ENCODE data around the gene AGPAT2. TPM values are rescaled to one million over a fixed set of nuclear protein-coding genes. Genes with fewer than 3 reads are reported as not detected.

AGPAT2 gene
- total and polyA plus RNA-seq, 2 donors (not counting 1 experiment from before 2014, with no cell fraction given) = 25.1 to 28.4 TPM

GRCh38 chr9:136625101-136626065 lies 61.9 kb downstream of the AGPAT2 start:
- Histone ChIP-seq H2AFZ (ENCODE audit: insufficient read depth, low read depth, low read length, poor library complexity, severe bottlenecking) (no peak overlapping the region), H3K36me3 (replicated peaks in 1 of 2; ENCODE audit: control extremely low read depth in 1 of 2, control insufficient read depth in 1 of 2, extremely low read depth in 1 of 2, insufficient read depth in 2 of 2, low read length in 1 of 2) (no peaks in the 10 kb centered on the region), H3K79me2 (ENCODE audit: control insufficient read depth, insufficient read depth, low read length) (no peaks in the 10 kb centered on the region), H3K27ac (ENCODE audit: low read length in 2 of 2) (no peak overlapping the region), H3K27me3 (replicated peaks in 1 of 4; ENCODE audit: control extremely low read depth in 1 of 4, control insufficient read depth in 3 of 4, insufficient read depth in 4 of 4, low read length in 3 of 4) (peaks cover 0 to 43% (median 2%) of the 10 kb centered on the region in 4 experiments), H3K4me2 (replicated peaks; ENCODE audit: low read depth, low read length, poor library complexity, severe bottlenecking) (no peak overlapping the region), H3K4me1 (ENCODE audit: control insufficient read depth in 2 of 2, insufficient read depth in 2 of 2, low read length in 2 of 2) (peaks cover 21 to 33% of the 10 kb centered on the region in 2 donors), H4K20me1 (ENCODE audit: control insufficient read depth, insufficient read depth, low read length, poor library complexity, severe bottlenecking) (no peaks in the 10 kb centered on the region), H3K9me3 (ENCODE audit: control extremely low read depth in 1 of 3, control insufficient read depth in 2 of 3, insufficient read depth in 1 of 3, low read length in 2 of 3) (no peaks in the 10 kb centered on the region), H3K4me3 (ENCODE audit: control extremely low read depth in 1 of 5, extremely low read depth in 1 of 5, insufficient read depth in 1 of 5, low read depth in 2 of 5, low read length in 4 of 5) (no peak overlapping the region), H3K9ac (ENCODE audit: low read length) (no peak overlapping the region)
- DNase-seq (no peak), ATAC-seq (ENCODE audit: low read depth) (no peak)
- ChIA-PET POLR2A (interaction anchor here (0.5 to 0.6 kb wide), 2 partner anchors 9 to 176 kb away, joined by 3 read pairs; no protein-coding TSS in a partner anchor), CTCF (interaction anchor here (0.8 to 7.3 kb wide), 2 partner anchors 47 to 138 kb away, joined by 3 to 153 read pairs; no protein-coding TSS in a partner anchor)
- H3K9me3 Mint-ChIP-seq (ENCODE audit: insufficient read depth) = no peaks in the 10 kb centered on the region
- H3K4me3 Mint-ChIP-seq = no peak overlapping the region
- peaks cover 9% of the 10 kb centered on the region for H3K4me1 Mint-ChIP-seq
- TF ChIP-seq EZH2 (IDR thresholded peaks at IDR 0.05; ENCODE audit: borderline replicate concordance, insufficient read depth, low read depth, low read length, poor library complexity, severe bottlenecking) (no peak), CTCF (IDR thresholded peaks at IDR 0.05) (no peak)
- intact Hi-C loops (cut with micrococcal nuclease) = no loop called here
- WGBS (ENCODE audit: insufficient coverage) = 36% methylated on average over 19 of the region's 19 CpGs
- peaks cover 12% of the 10 kb centered on the region for H3K27me3 Mint-ChIP-seq
- H3K27ac Mint-ChIP-seq = no peak overlapping the region

All from B cell (primary cell).